H1 (cell line): ENCODE data around the gene KDF1. TPM values are rescaled to one million over a fixed set of nuclear protein-coding genes. Genes with fewer than 3 reads are reported as not detected.

Experiments used
- BRCA1 ChIP-seq: IDR thresholded peaks from 2 replicates; pipeline ENCODE4 v1.6.1; 2012; ENCODE audit warnings: low read depth, low read length, improper control_type of control experiment
- KDM1A ChIP-seq: fragments of 200-600, 300-600 bp; sonication (generic); IDR thresholded peaks from 2 replicates; pipeline ENCODE4 v1.7.1; 2016; ENCODE audit warnings: mild to moderate bottlenecking, low read length, borderline replicate concordance
- PHF8 ChIP-seq: fragments of 200-600 bp; sonication (generic); conservative IDR thresholded peaks from 2 replicates; pipeline ENCODE4 v1.7.1; 2012; ENCODE audit warnings: low read depth, mild to moderate bottlenecking, inconsistent platforms, low read length, moderate library complexity
- POLR2A ChIP-seq, 2 experiments: IDR thresholded peaks; 1 replicate in 1 of 2; 2 replicates in 1 of 2; pipeline ENCODE4 v1.6.1; 2011; ENCODE audit warnings: low read depth in 2 of 2, low read length in 2 of 2, mild to moderate bottlenecking in 2 of 2; ENCODE audit errors: control extremely low read depth in 1 of 2
- POLR2AphosphoS5 ChIP-seq: IDR thresholded peaks from 2 replicates; pipeline ENCODE4 v1.6.1; 2011; ENCODE audit warnings: low read depth, low read length
- RAD21 ChIP-seq, 2 experiments: IDR thresholded peaks in 1 of 2; conservative IDR thresholded peaks in 1 of 2; 2 replicates each; pipeline ENCODE4 v1.6.1; 2011; ENCODE audit warnings: low read depth in 2 of 2, low read length in 2 of 2, improper control_type of control experiment in 1 of 2, inconsistent platforms in 1 of 2, mild to moderate bottlenecking in 1 of 2, moderate library complexity in 1 of 2
- TCF12 ChIP-seq: IDR thresholded peaks from 2 replicates; pipeline ENCODE4 v1.6.1; 2011; ENCODE audit warnings: low read depth, mild to moderate bottlenecking, low read length
- polyA plus RNA-seq, 7 experiments: library from polyadenylated mRNA; depleted of rRNA in 3 of 7; stranded (reverse) in 5 of 7; unstranded in 2 of 7; fragments of >200 nt in 5 of 7; fragments of 200-250 nt in 2 of 7; gene quantifications; 1 replicate in 5 of 7; 2 replicates in 1 of 7; 4 replicates in 1 of 7; pipeline versions ENCODE4 v1.2.1 to v1.2.3, GENCODE V29; 2011 to 2013; ENCODE audit warnings: missing spikeins in 2 of 7, mixed read lengths in 2 of 7
- total RNA-seq: library from RNA; stranded (reverse); fragmentation: NEBNext Ultra II Directional; extraction: Animal tissue kit (Norgen Biotek cat#: 25700); gene quantifications from 2 replicates; pipeline ENCODE4 v1.2.1, GENCODE V29; 2021
- TF ChIP-seq, protein P1 (sequence below), 3 experiments: IDR thresholded peaks; 1 replicate in 2 of 3; 2 replicates in 1 of 3; pipeline versions ENCODE4 v1.5.1 to v1.6.1; 2011; ENCODE audit warnings: low read length in 3 of 3, mild to moderate bottlenecking in 3 of 3, inconsistent platforms in 2 of 3, low read depth in 1 of 3, moderate library complexity in 1 of 3; ENCODE audit not compliant: insufficient read depth in 1 of 3; ENCODE audit errors: control extremely low read depth in 1 of 3

KDF1 gene
- total and polyA plus RNA-seq, 2 of the 8 experiments (the other 6 are each of a cell fraction or from before 2014, with no cell fraction given) = 16.9 to 37.5 TPM

DNA sequence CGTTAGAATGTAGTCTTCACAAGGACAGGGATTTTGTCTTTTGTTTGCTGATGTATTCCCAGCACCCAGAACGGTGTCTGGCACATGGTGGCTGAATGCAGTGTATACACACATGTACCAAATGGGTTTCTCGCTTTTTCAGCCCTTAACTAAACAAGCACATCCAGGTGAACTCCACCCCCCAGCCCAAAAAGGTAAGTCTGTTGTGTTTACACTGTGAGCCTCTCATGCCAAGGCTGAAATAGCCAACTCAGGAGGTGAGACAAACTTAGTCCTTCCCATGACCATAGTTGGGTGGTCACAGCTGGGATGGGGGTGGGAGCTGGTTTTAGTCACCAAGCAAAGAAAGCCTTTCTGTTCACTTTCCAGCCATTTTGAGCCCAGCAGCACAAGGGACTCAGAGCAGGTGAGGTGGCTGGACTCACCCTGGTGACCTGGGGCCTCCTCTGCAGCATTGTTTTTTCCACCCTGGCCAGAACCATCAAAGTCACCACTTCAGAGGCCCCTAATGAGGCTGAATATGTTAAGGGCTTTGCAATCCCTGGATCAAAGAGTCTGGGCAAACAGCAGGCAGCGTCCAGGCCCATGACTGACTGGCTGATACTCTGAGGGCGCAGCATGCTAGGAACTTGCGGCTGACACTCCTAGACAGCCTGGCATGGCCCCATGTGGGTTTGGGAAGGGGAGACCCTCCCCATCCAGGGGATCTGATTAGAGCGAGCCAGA, 43.6 kb upstream of the KDF1 start (continued):
- TF ChIP-seq, protein P1, sequence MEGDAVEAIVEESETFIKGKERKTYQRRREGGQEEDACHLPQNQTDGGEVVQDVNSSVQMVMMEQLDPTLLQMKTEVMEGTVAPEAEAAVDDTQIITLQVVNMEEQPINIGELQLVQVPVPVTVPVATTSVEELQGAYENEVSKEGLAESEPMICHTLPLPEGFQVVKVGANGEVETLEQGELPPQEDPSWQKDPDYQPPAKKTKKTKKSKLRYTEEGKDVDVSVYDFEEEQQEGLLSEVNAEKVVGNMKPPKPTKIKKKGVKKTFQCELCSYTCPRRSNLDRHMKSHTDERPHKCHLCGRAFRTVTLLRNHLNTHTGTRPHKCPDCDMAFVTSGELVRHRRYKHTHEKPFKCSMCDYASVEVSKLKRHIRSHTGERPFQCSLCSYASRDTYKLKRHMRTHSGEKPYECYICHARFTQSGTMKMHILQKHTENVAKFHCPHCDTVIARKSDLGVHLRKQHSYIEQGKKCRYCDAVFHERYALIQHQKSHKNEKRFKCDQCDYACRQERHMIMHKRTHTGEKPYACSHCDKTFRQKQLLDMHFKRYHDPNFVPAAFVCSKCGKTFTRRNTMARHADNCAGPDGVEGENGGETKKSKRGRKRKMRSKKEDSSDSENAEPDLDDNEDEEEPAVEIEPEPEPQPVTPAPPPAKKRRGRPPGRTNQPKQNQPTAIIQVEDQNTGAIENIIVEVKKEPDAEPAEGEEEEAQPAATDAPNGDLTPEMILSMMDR (IDR thresholded peaks at IDR 0.05; ENCODE audit: control extremely low read depth in 1 of 3, insufficient read depth in 1 of 3, low read depth in 1 of 3, low read length in 3 of 3) = no peak
- TF ChIP-seq TCF12 = no peak
- peak in 1 of 2 experiments; percentile 15; a peak in 2 of 3 replicates for TF ChIP-seq POLR2A (IDR thresholded peaks at IDR 0.05; ENCODE audit: control extremely low read depth in 1 of 2, low read depth in 2 of 2, low read length in 2 of 2)
- TF ChIP-seq POLR2AphosphoS5 = peak; percentile 79; the same call in 1 of the 2 replicates
- TF ChIP-seq RAD21 (IDR thresholded peaks at IDR 0.05 in 1 of 2, conservative IDR thresholded peaks at IDR 0.05 in 1 of 2; ENCODE audit: low read depth in 2 of 2, low read length in 2 of 2) = no peak
- no peak for TF ChIP-seq KDM1A
- TF ChIP-seq BRCA1 = no peak
- TF ChIP-seq PHF8 = no peak
